GM19351 (cell line): ENCODE results near the gene DMRT1.

Source experiments
- ATAC-seq: cut with Tn5 transposase; IDR thresholded peaks from one replicate; pipeline ENCODE4 v1.9.1; 2021; ENCODE audit warnings: mild to moderate bottlenecking, moderate library complexity; ENCODE audit not compliant: unreplicated experiment

The DMRT1 gene

GRCh38 chr9:917730-918129 is 76.2 kb downstream of the DMRT1 start:
- no peak for ATAC-seq

GRCh38 chr9:920927-921326 is 79.4 kb downstream of the DMRT1 start:
- ATAC-seq: no peak

GRCh38 chr9:922171-922570 is 80.7 kb downstream of the DMRT1 start:
- no peak for ATAC-seq

- no peak for ATAC-seq
These were observed 81.2 kb downstream of the DMRT1 start for GRCh38 chr9:922731-923130.

- no peak for ATAC-seq
These were observed 85.5 kb downstream of the DMRT1 start for GRCh38 chr9:926976-927375.

- peak; percentile 85 for ATAC-seq
These were observed 87.0 kb downstream of the DMRT1 start for GRCh38 chr9:928363-929042.

GRCh38 chr9:929719-930118 is 88.2 kb downstream of the DMRT1 start:
- no peak for ATAC-seq

GRCh38 chr9:933356-933755 is 91.9 kb downstream of the DMRT1 start:
- ATAC-seq: no peak

GRCh38 chr9:935348-935965 is 94.0 kb downstream of the DMRT1 start:
- ATAC-seq: no peak

- ATAC-seq: no peak
These were observed 101.5 kb downstream of the DMRT1 start for GRCh38 chr9:942805-943580.

- no peak for ATAC-seq
These were observed 106.5 kb downstream of the DMRT1 start for GRCh38 chr9:947985-948384.

GRCh38 chr9:948497-948896 is 107.0 kb downstream of the DMRT1 start:
- ATAC-seq: no peak

- ATAC-seq: no peak
These were observed 108.6 kb downstream of the DMRT1 start for GRCh38 chr9:950139-950538.

- no peak for ATAC-seq
These were observed 111.0 kb downstream of the DMRT1 start for GRCh38 chr9:952546-952945.

- ATAC-seq: no peak
These were observed 117.6 kb downstream of the DMRT1 start for GRCh38 chr9:959105-959504.

- ATAC-seq: no peak
These were observed 118.4 kb downstream of the DMRT1 start for GRCh38 chr9:959914-960313.

GRCh38 chr9:962023-962422 is 120.5 kb downstream of the DMRT1 start:
- ATAC-seq: no peak

- no peak for ATAC-seq
These were observed 124.0 kb downstream of the DMRT1 start for GRCh38 chr9:965497-965896.

- no peak for ATAC-seq
These were observed 125.4 kb downstream of the DMRT1 start for GRCh38 chr9:966870-967269.

GRCh38 chr9:967436-967835 is 125.9 kb downstream of the DMRT1 start:
- ATAC-seq: no peak

GRCh38 chr9:967903-968641 is 126.6 kb downstream of the DMRT1 start:
- no peak for ATAC-seq
